BLaER1 treated with 17β-estradiol and CSF1 and Interleukin-3, amounts not matched to agents 10 nM and 100 nM (cell line): Measurements from ENCODE around the gene CATSPERE.

Experiments used
- H3K27ac ChIP-seq, 11 experiments: shearing (Covaris generic); formaldehyde crosslinking; 2 replicates each; pipeline ENCODE4 v1.8.1; 2022
- H3K27me3 ChIP-seq, 11 experiments: shearing (Covaris generic); formaldehyde crosslinking; 2 replicates each; pipeline ENCODE4 v1.8.1; 2022
- H3K36me3 ChIP-seq, 11 experiments: shearing (Covaris generic); formaldehyde crosslinking; 2 replicates each; pipeline ENCODE4 v1.8.1; 2022
- H3K4me1 ChIP-seq, 10 experiments: shearing (Covaris generic); formaldehyde crosslinking; 2 replicates each; pipeline ENCODE4 v1.8.1; 2022
- H3K4me2 ChIP-seq, 11 experiments: shearing (Covaris generic); formaldehyde crosslinking; 2 replicates each; pipeline ENCODE4 v1.8.1; 2022
- H3K4me3 ChIP-seq, 10 experiments: shearing (Covaris generic); formaldehyde crosslinking; 2 replicates each; pipeline ENCODE4 v1.8.1; 2022
- H3K9ac ChIP-seq, 11 experiments: shearing (Covaris generic); formaldehyde crosslinking; 2 replicates each; pipeline ENCODE4 v1.8.1; 2022
- H3K9me3 ChIP-seq, 11 experiments: shearing (Covaris generic); formaldehyde crosslinking; replicated peaks in 1 of 11; 2 replicates each; pipeline ENCODE4 v1.8.1; 2022
- H4K20me1 ChIP-seq, 11 experiments: shearing (Covaris generic); formaldehyde crosslinking; 2 replicates each; pipeline ENCODE4 v1.8.1; 2022
- Cebpa-rat ChIP-seq, 11 experiments: shearing (Covaris generic); IDR thresholded peaks; 2 replicates each; pipeline ENCODE4 v1.8.1; 2022

Gene CATSPERE

GRCh38 chr1:244429818-244430217 is 31.3 kb upstream of the CATSPERE start:
- H3K9ac ChIP-seq = no peak overlapping the region
- peaks cover 66 to 95% (median 78%) of the 10 kb centered on the region in 11 experiments for H3K36me3 ChIP-seq
- TF ChIP-seq Cebpa-rat (IDR thresholded peaks at IDR 0.05) = no peak
- H3K4me3 ChIP-seq = no peak overlapping the region
- H3K4me1 ChIP-seq = peaks cover 5 to 19% (median 12%) of the 10 kb centered on the region in 10 experiments; a peak in 16 of 20 replicates
- H3K27me3 ChIP-seq = no peaks in the 10 kb centered on the region
- no peak overlapping the region for H3K4me2 ChIP-seq
- peaks cover 0 to 21% (median 3%) of the 10 kb centered on the region in 11 experiments; a peak in 8 of 22 replicates for H4K20me1 ChIP-seq
- H3K9me3 ChIP-seq = no peaks in the 10 kb centered on the region
- no peak overlapping the region for H3K27ac ChIP-seq

- no peak for TF ChIP-seq Cebpa-rat (IDR thresholded peaks at IDR 0.05)
- peaks cover 71 to 95% (median 81%) of the 10 kb centered on the region in 11 experiments for H3K36me3 ChIP-seq
Observed at GRCh38 chr1:244431166-244431565, 29.9 kb upstream of the CATSPERE start.

GRCh38 chr1:244435562-244436205 is 25.4 kb upstream of the CATSPERE start:
- Histone ChIP-seq H3K27ac (peak overlapping the region in 1 of 11 experiments; percentile 34; a peak in 1 of 22 replicates), H3K9me3 (no peaks in the 10 kb centered on the region), H4K20me1 (peaks cover 0 to 70% (median 36%) of the 10 kb centered on the region in 11 experiments; a peak in 20 of 22 replicates), H3K4me3 (no peak overlapping the region), H3K4me2 (peak overlapping the region in 2 of 11 experiments; percentile 21 to 53; a peak in 4 of 22 replicates), H3K4me1 (peaks cover 0 to 27% (median 10%) of the 10 kb centered on the region in 10 experiments; a peak in 11 of 20 replicates), H3K36me3 (peaks cover 53 to 93% (median 82%) of the 10 kb centered on the region in 11 experiments), H3K9ac (peak overlapping the region in 1 of 11 experiments; percentile 39; a peak in 1 of 22 replicates), H3K27me3 (no peaks in the 10 kb centered on the region)
- TF ChIP-seq Cebpa-rat (IDR thresholded peaks at IDR 0.05) = no peak

More at GRCh38 chr1:244431166-244431565, 29.9 kb upstream of the CATSPERE start:
- Histone ChIP-seq H4K20me1 (peaks cover 0 to 30% (median 8%) of the 10 kb centered on the region in 11 experiments; a peak in 12 of 22 replicates), H3K4me1 (peaks cover 5 to 28% (median 16%) of the 10 kb centered on the region in 10 experiments; a peak in 17 of 20 replicates), H3K4me2 (no peak overlapping the region), H3K27me3 (no peaks in the 10 kb centered on the region), H3K9me3 (no peaks in the 10 kb centered on the region), H3K9ac (no peak overlapping the region), H3K27ac (no peak overlapping the region), H3K4me3 (no peak overlapping the region)

- Histone ChIP-seq H3K9ac (peak overlapping the region in 1 of 11 experiments; percentile 39; a peak in 1 of 22 replicates), H3K27me3 (no peaks in the 10 kb centered on the region), H3K9me3 (no peaks in the 10 kb centered on the region), H3K4me2 (0 out of 22 replicates have a peak overlapping the region, but pooled peaks of 1 of the 11 experiments have one; percentile 21), H3K36me3 (peaks cover 45 to 92% (median 80%) of the 10 kb centered on the region in 11 experiments), H3K4me1 (peaks cover 0 to 27% (median 10%) of the 10 kb centered on the region in 10 experiments; a peak in 11 of 20 replicates), H3K27ac (peak overlapping the region in 1 of 11 experiments; percentile 34; a peak in 1 of 22 replicates), H4K20me1 (peaks cover 0 to 78% (median 42%) of the 10 kb centered on the region in 11 experiments; a peak in 20 of 22 replicates), H3K4me3 (no peak overlapping the region)
- no peak for TF ChIP-seq Cebpa-rat (IDR thresholded peaks at IDR 0.05)
Observed at GRCh38 chr1:244436336-244437085, 24.6 kb upstream of the CATSPERE start.

GRCh38 chr1:244437086-244437468 is 24.0 kb upstream of the CATSPERE start:
- Histone ChIP-seq H3K4me3 (no peak overlapping the region), H3K27ac (no peak overlapping the region), H3K36me3 (peaks cover 39 to 92% (median 77%) of the 10 kb centered on the region in 11 experiments), H3K4me1 (peaks cover 0 to 27% (median 10%) of the 10 kb centered on the region in 10 experiments; a peak in 11 of 20 replicates), H3K27me3 (no peaks in the 10 kb centered on the region), H4K20me1 (peaks cover 0 to 84% (median 42%) of the 10 kb centered on the region in 11 experiments; a peak in 20 of 22 replicates), H3K4me2 (no peak overlapping the region), H3K9me3 (no peaks in the 10 kb centered on the region), H3K9ac (no peak overlapping the region)
- TF ChIP-seq Cebpa-rat (IDR thresholded peaks at IDR 0.05) = no peak

- Histone ChIP-seq H3K4me3 (no peak overlapping the region), H4K20me1 (peaks cover 0 to 97% (median 56%) of the 10 kb centered on the region in 11 experiments; a peak in 20 of 22 replicates), H3K27ac (0 out of 22 replicates have a peak overlapping the region, but pooled peaks of 1 of the 11 experiments have one; percentile 3), H3K36me3 (peaks cover 30 to 92% (median 69%) of the 10 kb centered on the region in 11 experiments), H3K9ac (no peak overlapping the region), H3K27me3 (no peaks in the 10 kb centered on the region), H3K4me1 (peaks cover 0 to 27% (median 10%) of the 10 kb centered on the region in 10 experiments; a peak in 11 of 20 replicates), H3K4me2 (peak overlapping the region in 4 of 11 experiments; percentile 11 to 56 (median 29); a peak in 6 of 22 replicates), H3K9me3 (peaks cover 0 to 8% (median 3%) of the 10 kb centered on the region in 11 experiments; a peak in 7 of 22 replicates)
- no peak for TF ChIP-seq Cebpa-rat (IDR thresholded peaks at IDR 0.05)
Observed at GRCh38 chr1:244439391-244440032, 21.6 kb upstream of the CATSPERE start.

- H3K27me3 ChIP-seq = no peaks in the 10 kb centered on the region
- H3K4me3 ChIP-seq = no peak overlapping the region
- no peak overlapping the region for H3K27ac ChIP-seq
- H3K9me3 ChIP-seq = peaks cover 0 to 11% (median 3%) of the 10 kb centered on the region in 11 experiments; a peak in 8 of 22 replicates
- no peak overlapping the region for H3K9ac ChIP-seq
- H4K20me1 ChIP-seq = peaks cover 0 to 100% (median 76%) of the 10 kb centered on the region in 11 experiments; a peak in 20 of 22 replicates
- H3K36me3 ChIP-seq = peaks cover 7 to 88% (median 63%) of the 10 kb centered on the region in 11 experiments
- H3K4me1 ChIP-seq = peaks cover 5 to 47% (median 13%) of the 10 kb centered on the region in 10 experiments; a peak in 12 of 20 replicates
- TF ChIP-seq Cebpa-rat (IDR thresholded peaks at IDR 0.05) = no peak
- H3K4me2 ChIP-seq = no peak overlapping the region
Observed at GRCh38 chr1:244442850-244443249, 18.2 kb upstream of the CATSPERE start.

- peaks cover 0 to 100% (median 79%) of the 10 kb centered on the region in 11 experiments; a peak in 20 of 22 replicates for H4K20me1 ChIP-seq
- H3K27ac ChIP-seq = no peak overlapping the region
- no peak overlapping the region for H3K4me3 ChIP-seq
- peak overlapping the region in 2 of 11 experiments; percentile 25 to 59; a peak in 3 of 22 replicates for H3K4me2 ChIP-seq
- H3K36me3 ChIP-seq = peaks cover 7 to 96% (median 73%) of the 10 kb centered on the region in 11 experiments
- H3K27me3 ChIP-seq = no peaks in the 10 kb centered on the region
- peaks cover 0 to 11% (median 3%) of the 10 kb centered on the region in 11 experiments; a peak in 8 of 22 replicates for H3K9me3 ChIP-seq
- 0 out of 22 replicates have a peak overlapping the region, but pooled peaks of 1 of the 11 experiments have one; percentile 10 for H3K9ac ChIP-seq
- TF ChIP-seq Cebpa-rat (IDR thresholded peaks at IDR 0.05) = no peak
- peaks cover 20 to 59% (median 30%) of the 10 kb centered on the region in 10 experiments for H3K4me1 ChIP-seq
Observed at GRCh38 chr1:244444854-244445253, 16.2 kb upstream of the CATSPERE start.
